Panc1 (cell line): ENCODE data around the gene CENPF.

Source experiments
- CTCF ChIP-seq: fragments of 450-650 bp; IDR thresholded peaks from 2 replicates; pipeline ENCODE4 v1.5.1; 2017; ENCODE audit warnings: mild to moderate bottlenecking
- POLR2AphosphoS5 ChIP-seq: IDR thresholded peaks from 2 replicates; pipeline ENCODE4 v1.6.1; 2012; ENCODE audit warnings: mild to moderate bottlenecking, low read depth, low read length, moderate library complexity
- TF ChIP-seq, protein P1 (sequence below), 2 experiments: IDR thresholded peaks; 2 replicates each; pipeline ENCODE4 v1.6.1; 2011 to 2012; ENCODE audit warnings: low read depth in 2 of 2, control low read depth in 1 of 2, low read length in 1 of 2, mild to moderate bottlenecking in 1 of 2, moderate library complexity in 1 of 2; ENCODE audit not compliant: insufficient read depth in 1 of 2

GRCh38 chr1:214702556-214702955, 99.6 kb downstream of the CENPF start:
- TF ChIP-seq POLR2AphosphoS5 (no peak), CTCF (no peak)
- TF ChIP-seq, protein P1, sequence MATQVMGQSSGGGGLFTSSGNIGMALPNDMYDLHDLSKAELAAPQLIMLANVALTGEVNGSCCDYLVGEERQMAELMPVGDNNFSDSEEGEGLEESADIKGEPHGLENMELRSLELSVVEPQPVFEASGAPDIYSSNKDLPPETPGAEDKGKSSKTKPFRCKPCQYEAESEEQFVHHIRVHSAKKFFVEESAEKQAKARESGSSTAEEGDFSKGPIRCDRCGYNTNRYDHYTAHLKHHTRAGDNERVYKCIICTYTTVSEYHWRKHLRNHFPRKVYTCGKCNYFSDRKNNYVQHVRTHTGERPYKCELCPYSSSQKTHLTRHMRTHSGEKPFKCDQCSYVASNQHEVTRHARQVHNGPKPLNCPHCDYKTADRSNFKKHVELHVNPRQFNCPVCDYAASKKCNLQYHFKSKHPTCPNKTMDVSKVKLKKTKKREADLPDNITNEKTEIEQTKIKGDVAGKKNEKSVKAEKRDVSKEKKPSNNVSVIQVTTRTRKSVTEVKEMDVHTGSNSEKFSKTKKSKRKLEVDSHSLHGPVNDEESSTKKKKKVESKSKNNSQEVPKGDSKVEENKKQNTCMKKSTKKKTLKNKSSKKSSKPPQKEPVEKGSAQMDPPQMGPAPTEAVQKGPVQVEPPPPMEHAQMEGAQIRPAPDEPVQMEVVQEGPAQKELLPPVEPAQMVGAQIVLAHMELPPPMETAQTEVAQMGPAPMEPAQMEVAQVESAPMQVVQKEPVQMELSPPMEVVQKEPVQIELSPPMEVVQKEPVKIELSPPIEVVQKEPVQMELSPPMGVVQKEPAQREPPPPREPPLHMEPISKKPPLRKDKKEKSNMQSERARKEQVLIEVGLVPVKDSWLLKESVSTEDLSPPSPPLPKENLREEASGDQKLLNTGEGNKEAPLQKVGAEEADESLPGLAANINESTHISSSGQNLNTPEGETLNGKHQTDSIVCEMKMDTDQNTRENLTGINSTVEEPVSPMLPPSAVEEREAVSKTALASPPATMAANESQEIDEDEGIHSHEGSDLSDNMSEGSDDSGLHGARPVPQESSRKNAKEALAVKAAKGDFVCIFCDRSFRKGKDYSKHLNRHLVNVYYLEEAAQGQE (IDR thresholded peaks at IDR 0.05; ENCODE audit: insufficient read depth in 1 of 2, low read depth in 2 of 2, low read length in 1 of 2): no peak
